Right lobe of liver (tissue), 4 donors: ENCODE measurements around the gene HCK.

ENCODE experiments used
- POLR2A ChIP-seq: fragments of 450-650 bp; IDR thresholded peaks from one replicate; pipeline ENCODE4 v1.6.1; 2017; ENCODE audit warnings: antibody characterized with exemption, mild to moderate bottlenecking
- TF ChIP-seq, protein P1 (sequence below), 4 donors: fragments of 200-600 bp in 3 of 4; fragments of 450-650 bp in 1 of 4; IDR thresholded peaks; one replicate each; pipeline versions ENCODE4 v1.5.1 to v1.8.0; 2016 to 2022; ENCODE audit warnings: antibody characterized with exemption in 4 of 4, mild to moderate bottlenecking in 2 of 4
- donor health status: DM: no; HTN: no; CAD: no.
- donor health status: DM: no; HTN: no; CAD: no.
- donor health status: DM: no; HTN: yes; CAD: no.

DNA sequence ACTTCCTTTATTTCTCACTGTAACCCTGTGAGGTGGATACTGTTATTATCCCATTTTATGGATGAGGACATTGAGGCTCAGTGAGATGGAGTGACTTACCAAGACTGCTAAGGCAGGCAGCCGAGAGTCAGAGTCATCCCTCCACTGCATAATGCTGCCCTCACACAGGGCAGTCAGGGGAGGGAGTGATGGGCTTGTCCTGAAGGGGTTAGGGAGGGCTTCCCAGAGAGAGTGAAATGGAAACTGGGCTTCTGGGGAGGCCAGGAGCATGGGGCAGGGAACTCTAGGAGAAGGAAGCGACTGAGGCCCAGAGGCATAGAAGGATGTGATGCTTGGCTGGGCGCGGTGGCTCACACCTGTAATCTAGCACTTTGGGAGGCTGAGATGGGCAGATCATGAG lies 88.6 kb downstream of the HCK start:
- TF ChIP-seq, protein P1, sequence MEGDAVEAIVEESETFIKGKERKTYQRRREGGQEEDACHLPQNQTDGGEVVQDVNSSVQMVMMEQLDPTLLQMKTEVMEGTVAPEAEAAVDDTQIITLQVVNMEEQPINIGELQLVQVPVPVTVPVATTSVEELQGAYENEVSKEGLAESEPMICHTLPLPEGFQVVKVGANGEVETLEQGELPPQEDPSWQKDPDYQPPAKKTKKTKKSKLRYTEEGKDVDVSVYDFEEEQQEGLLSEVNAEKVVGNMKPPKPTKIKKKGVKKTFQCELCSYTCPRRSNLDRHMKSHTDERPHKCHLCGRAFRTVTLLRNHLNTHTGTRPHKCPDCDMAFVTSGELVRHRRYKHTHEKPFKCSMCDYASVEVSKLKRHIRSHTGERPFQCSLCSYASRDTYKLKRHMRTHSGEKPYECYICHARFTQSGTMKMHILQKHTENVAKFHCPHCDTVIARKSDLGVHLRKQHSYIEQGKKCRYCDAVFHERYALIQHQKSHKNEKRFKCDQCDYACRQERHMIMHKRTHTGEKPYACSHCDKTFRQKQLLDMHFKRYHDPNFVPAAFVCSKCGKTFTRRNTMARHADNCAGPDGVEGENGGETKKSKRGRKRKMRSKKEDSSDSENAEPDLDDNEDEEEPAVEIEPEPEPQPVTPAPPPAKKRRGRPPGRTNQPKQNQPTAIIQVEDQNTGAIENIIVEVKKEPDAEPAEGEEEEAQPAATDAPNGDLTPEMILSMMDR (IDR thresholded peaks at IDR 0.05), result no peak
- no peak for TF ChIP-seq POLR2A
